Neural cell (in vitro differentiated cells): ENCODE results near the gene C1orf232. TPM values are rescaled to one million over a fixed set of nuclear protein-coding genes. Genes with fewer than 3 reads are reported as not detected.

Source experiments
- H2AFZ ChIP-seq: fragments of 200-600, 300-800 bp; sonication (generic), shearing (Covaris generic); 2 replicates; pipeline ENCODE4 v1.6.0; 2014; ENCODE audit warnings: low read depth, mild to moderate bottlenecking, antibody characterized with exemption, low read length, moderate library complexity
- H3F3A ChIP-seq: fragments of 200-600 bp; shearing (Covaris generic); 2 replicates; pipeline ENCODE4 v1.6.1; 2016; ENCODE audit warnings: mild to moderate bottlenecking, moderate library complexity, mixed read lengths, antibody characterized with exemption, low read length; ENCODE audit not compliant: insufficient read depth, poor library complexity, severe bottlenecking
- H3K27ac ChIP-seq: fragments of 200-600, 300-800 bp; sonication (generic), shearing (Covaris generic); 2 replicates; pipeline ENCODE4 v1.5.1; 2014; ENCODE audit warnings: mild to moderate bottlenecking, low read length, moderate library complexity
- H3K27me3 ChIP-seq: fragments of 300-800, 200-600 bp; sonication (generic), shearing (Covaris generic); 2 replicates; pipeline ENCODE4 v1.6.0; 2014; ENCODE audit warnings: mild to moderate bottlenecking, low read depth, low read length, moderate library complexity; ENCODE audit not compliant: insufficient read depth
- H3K36me3 ChIP-seq: fragments of 300-800, 200-600 bp; sonication (generic), shearing (Covaris generic); 2 replicates; pipeline ENCODE4 v1.5.1; 2014; ENCODE audit warnings: mild to moderate bottlenecking, antibody characterized with exemption, low read length, moderate library complexity; ENCODE audit not compliant: insufficient read depth
- H3K4me2 ChIP-seq: fragments of 300-800, 200-600 bp; sonication (generic), shearing (Covaris generic); 2 replicates; pipeline ENCODE4 v1.6.0; 2014; ENCODE audit warnings: mild to moderate bottlenecking, low read length
- H3K4me3 ChIP-seq: fragments of 300-800, 200-600 bp; sonication (generic), shearing (Covaris generic); 2 replicates; pipeline ENCODE4 v1.5.1; 2014; ENCODE audit warnings: mild to moderate bottlenecking, low read length, moderate library complexity
- H3K79me2 ChIP-seq: fragments of 200-600 bp; shearing (Covaris generic); replicated peaks from 2 replicates; pipeline ENCODE4 v1.6.0; 2014; ENCODE audit warnings: mild to moderate bottlenecking, low read length, moderate library complexity; ENCODE audit not compliant: insufficient read depth
- H3K9ac ChIP-seq: fragments of 300-800, 200-600 bp; sonication (generic), shearing (Covaris generic); 2 replicates; pipeline ENCODE4 v1.6.1; 2016; ENCODE audit warnings: mild to moderate bottlenecking, low read length, mixed read lengths
- H3K9me2 ChIP-seq: fragments of 200-600 bp; shearing (Covaris generic); 2 replicates; pipeline ENCODE4 v1.6.1; 2016; ENCODE audit warnings: mild to moderate bottlenecking, low read length, mixed read lengths; ENCODE audit not compliant: insufficient read depth
- H3K9me3 ChIP-seq: fragments of 200-600, 300-800 bp; sonication (generic), shearing (Covaris generic); 2 replicates; pipeline ENCODE4 v1.6.1; 2016; ENCODE audit warnings: mild to moderate bottlenecking, mixed run types, low read length, moderate library complexity, mixed read lengths
- H4K20me1 ChIP-seq: fragments of 200-600 bp; shearing (Covaris generic); 2 replicates; pipeline ENCODE4 v1.6.1; 2016; ENCODE audit warnings: mild to moderate bottlenecking, mixed run types; ENCODE audit not compliant: insufficient read depth
- CTCF ChIP-seq: fragments of 450-650 bp; IDR thresholded peaks from 2 replicates; pipeline ENCODE4 v1.5.1; 2014; ENCODE audit warnings: antibody characterized with exemption, mild to moderate bottlenecking, moderate library complexity; ENCODE audit not compliant: poor library complexity, severe bottlenecking
- EP300 ChIP-seq: fragments of 450-650 bp; conservative IDR thresholded peaks from 2 replicates; pipeline ENCODE4 v1.6.1; 2014; ENCODE audit warnings: antibody characterized with exemption, mild to moderate bottlenecking, moderate library complexity; ENCODE audit not compliant: poor library complexity, severe bottlenecking
- EZH2 ChIP-seq: fragments of 200-600, 300-800 bp; shearing (Covaris generic), sonication (generic); IDR thresholded peaks from 2 replicates; pipeline ENCODE4 v1.6.1; 2014; ENCODE audit warnings: antibody characterized with exemption, low read length, borderline replicate concordance, mild to moderate bottlenecking; ENCODE audit not compliant: insufficient read depth, poor library complexity, severe bottlenecking
- MXI1 ChIP-seq: fragments of 450-650 bp; conservative IDR thresholded peaks from 2 replicates; pipeline ENCODE4 v1.6.1; 2014; ENCODE audit warnings: antibody characterized with exemption, mild to moderate bottlenecking; ENCODE audit not compliant: poor library complexity, severe bottlenecking
- POLR2AphosphoS5 ChIP-seq: IDR thresholded peaks from 2 replicates; pipeline ENCODE4 v1.6.1; 2012
- RAD21 ChIP-seq: fragments of 450-650 bp; conservative IDR thresholded peaks from 2 replicates; pipeline ENCODE4 v1.6.1; 2014; ENCODE audit warnings: antibody characterized with exemption, mild to moderate bottlenecking, moderate library complexity
- REST ChIP-seq: IDR thresholded peaks from 2 replicates; pipeline ENCODE4 v1.6.1; 2012; ENCODE audit warnings: borderline replicate concordance
- SMC3 ChIP-seq: fragments of 450-650 bp; conservative IDR thresholded peaks from 2 replicates; pipeline ENCODE4 v1.6.1; 2014; ENCODE audit warnings: antibody characterized with exemption, mild to moderate bottlenecking, moderate library complexity; ENCODE audit not compliant: poor library complexity
- TAF1 ChIP-seq: IDR thresholded peaks from 2 replicates; pipeline ENCODE4 v1.6.1; 2012; ENCODE audit warnings: low read depth
- polyA plus RNA-seq: library from polyadenylated mRNA; depleted of rRNA; stranded (reverse); fragments of >200 nt; gene quantifications from 2 replicates; pipeline ENCODE4 v1.2.3, GENCODE V29; 2014

C1orf232 gene
- polyA plus RNA-seq, 1 donor from 2014 or later = not detected

GRCh38 chr1:26180010-26180506 is 11.3 kb upstream of the C1orf232 start:
- H3K79me2 ChIP-seq = no peaks in the 10 kb centered on the region

GRCh38 chr1:26177182-26177684 is 8.5 kb upstream of the C1orf232 start, which contains the start of gene CNKSR1:
Gene CNKSR1, plus strand, starts transcription at chr1:26177491. Its CDS starts 57 bp downstream, at chr1:26177548.
- no peak within 1 kb of the TSS for H3K4me3 ChIP-seq
- H3K27ac ChIP-seq = no peak within 1 kb of the TSS
- no peaks in the 10 kb centered on the region for H3K36me3 ChIP-seq
- H3K9me2 ChIP-seq = no peaks in the 10 kb centered on the region
- H3F3A ChIP-seq = no peaks in the 10 kb centered on the region
- H3K9ac ChIP-seq = no peak within 1 kb of the TSS
- no peaks in the 10 kb centered on the region for H3K9me3 ChIP-seq
- no peaks in the 10 kb centered on the region for H4K20me1 ChIP-seq
- no peak within 1 kb of the TSS for H3K4me2 ChIP-seq
- no peak within 1 kb of the TSS for H2AFZ ChIP-seq
- H3K79me2 ChIP-seq = no peaks in the 10 kb centered on the region
- no peaks in the 10 kb centered on the region for H3K27me3 ChIP-seq
- no peak for TF ChIP-seq POLR2AphosphoS5
- TF ChIP-seq MXI1 = no peak
- no peak for TF ChIP-seq EZH2
- no peak for TF ChIP-seq SMC3
- no peak for TF ChIP-seq REST
- no peak for TF ChIP-seq TAF1
- TF ChIP-seq RAD21 = no peak
- no peak for TF ChIP-seq EP300

More at GRCh38 chr1:26180010-26180506, 11.3 kb upstream of the C1orf232 start:
- Histone ChIP-seq H3K9me2 (no peaks in the 10 kb centered on the region), H3K9me3 (no peaks in the 10 kb centered on the region), H3K36me3 (no peaks in the 10 kb centered on the region), H3K9ac (no peak overlapping the region), H3K4me2 (no peak overlapping the region), H3F3A (no peaks in the 10 kb centered on the region), H3K27me3 (no peaks in the 10 kb centered on the region), H2AFZ (no peak overlapping the region), H3K4me3 (no peak overlapping the region), H3K27ac (no peak overlapping the region), H4K20me1 (no peaks in the 10 kb centered on the region)
- no peak for TF ChIP-seq EZH2
- TF ChIP-seq MXI1 = no peak
- TF ChIP-seq RAD21 = no peak
- no peak for TF ChIP-seq CTCF
- no peak for TF ChIP-seq EP300
- no peak for TF ChIP-seq TAF1
- TF ChIP-seq SMC3 = no peak
- TF ChIP-seq POLR2AphosphoS5 = no peak
- TF ChIP-seq REST = no peak
